Ishikawa (cell line): Measurements from ENCODE around the gene FXYD5.

ENCODE experiments used
- CEBPB ChIP-seq: IDR thresholded peaks from 2 replicates; pipeline ENCODE4 v1.6.1; 2012
- CREB1 ChIP-seq: IDR thresholded peaks from 2 replicates; pipeline ENCODE4 v1.6.1; 2012; ENCODE audit warnings: low read depth
- EGR1 ChIP-seq: IDR thresholded peaks from 2 replicates; pipeline ENCODE4 v1.6.1; 2012
- EP300 ChIP-seq: IDR thresholded peaks from 2 replicates; pipeline ENCODE4 v1.6.1; 2012; ENCODE audit warnings: borderline replicate concordance
- FOXM1 ChIP-seq: IDR thresholded peaks from 2 replicates; pipeline ENCODE4 v1.6.1; 2012; ENCODE audit warnings: low read depth, borderline replicate concordance
- NFIC ChIP-seq: IDR thresholded peaks from 2 replicates; pipeline ENCODE4 v1.6.1; 2012
- RAD21 ChIP-seq: IDR thresholded peaks from 2 replicates; pipeline ENCODE4 v1.6.1; 2012; ENCODE audit warnings: low read depth
- TAF1 ChIP-seq: IDR thresholded peaks from 2 replicates; pipeline ENCODE4 v1.6.1; 2012; ENCODE audit warnings: low read depth, mild to moderate bottlenecking
- TCF12 ChIP-seq: IDR thresholded peaks from 2 replicates; pipeline ENCODE4 v1.6.1; 2012; ENCODE audit warnings: low read depth
- TEAD4 ChIP-seq: IDR thresholded peaks from 2 replicates; pipeline ENCODE4 v1.6.1; 2012
- YY1 ChIP-seq: IDR thresholded peaks from 2 replicates; pipeline ENCODE4 v1.6.1; 2012; ENCODE audit warnings: low read depth
- ZBTB7A ChIP-seq: IDR thresholded peaks from 2 replicates; pipeline ENCODE4 v1.6.1; 2012; ENCODE audit warnings: low read depth
- TF ChIP-seq, protein P1 (sequence below): IDR thresholded peaks from 2 replicates; pipeline ENCODE4 v1.6.1; 2012; ENCODE audit warnings: low read depth, mild to moderate bottlenecking
- TF ChIP-seq, protein P2 (sequence below): IDR thresholded peaks from 2 replicates; pipeline ENCODE4 v1.6.1; 2012

The FXYD5 gene

DNA sequence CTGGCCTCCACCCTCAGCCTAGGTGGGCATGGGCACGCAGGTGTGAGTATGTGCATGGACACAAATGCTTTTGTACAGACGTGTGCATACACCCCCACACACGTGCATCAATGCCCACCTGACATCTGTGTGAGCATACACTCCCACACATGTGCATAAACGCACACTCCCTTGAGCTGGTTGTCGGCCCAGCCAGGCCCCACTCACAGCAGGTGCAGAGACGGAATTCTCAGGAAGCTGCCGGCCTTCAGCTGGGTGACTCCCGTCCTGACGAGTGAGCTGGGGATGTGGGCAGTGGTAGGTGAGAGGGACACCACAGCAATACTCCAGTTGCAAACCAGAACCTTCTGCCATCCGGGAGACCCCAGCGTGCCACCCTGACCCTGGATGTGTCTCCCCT, 20.7 kb upstream of the FXYD5 start:
- TF ChIP-seq YY1 (no peak), ZBTB7A (no peak), EP300 (no peak), NFIC (no peak), CREB1 (no peak), TEAD4 (no peak), RAD21 (no peak), TCF12 (no peak)
- TF ChIP-seq, protein P1, sequence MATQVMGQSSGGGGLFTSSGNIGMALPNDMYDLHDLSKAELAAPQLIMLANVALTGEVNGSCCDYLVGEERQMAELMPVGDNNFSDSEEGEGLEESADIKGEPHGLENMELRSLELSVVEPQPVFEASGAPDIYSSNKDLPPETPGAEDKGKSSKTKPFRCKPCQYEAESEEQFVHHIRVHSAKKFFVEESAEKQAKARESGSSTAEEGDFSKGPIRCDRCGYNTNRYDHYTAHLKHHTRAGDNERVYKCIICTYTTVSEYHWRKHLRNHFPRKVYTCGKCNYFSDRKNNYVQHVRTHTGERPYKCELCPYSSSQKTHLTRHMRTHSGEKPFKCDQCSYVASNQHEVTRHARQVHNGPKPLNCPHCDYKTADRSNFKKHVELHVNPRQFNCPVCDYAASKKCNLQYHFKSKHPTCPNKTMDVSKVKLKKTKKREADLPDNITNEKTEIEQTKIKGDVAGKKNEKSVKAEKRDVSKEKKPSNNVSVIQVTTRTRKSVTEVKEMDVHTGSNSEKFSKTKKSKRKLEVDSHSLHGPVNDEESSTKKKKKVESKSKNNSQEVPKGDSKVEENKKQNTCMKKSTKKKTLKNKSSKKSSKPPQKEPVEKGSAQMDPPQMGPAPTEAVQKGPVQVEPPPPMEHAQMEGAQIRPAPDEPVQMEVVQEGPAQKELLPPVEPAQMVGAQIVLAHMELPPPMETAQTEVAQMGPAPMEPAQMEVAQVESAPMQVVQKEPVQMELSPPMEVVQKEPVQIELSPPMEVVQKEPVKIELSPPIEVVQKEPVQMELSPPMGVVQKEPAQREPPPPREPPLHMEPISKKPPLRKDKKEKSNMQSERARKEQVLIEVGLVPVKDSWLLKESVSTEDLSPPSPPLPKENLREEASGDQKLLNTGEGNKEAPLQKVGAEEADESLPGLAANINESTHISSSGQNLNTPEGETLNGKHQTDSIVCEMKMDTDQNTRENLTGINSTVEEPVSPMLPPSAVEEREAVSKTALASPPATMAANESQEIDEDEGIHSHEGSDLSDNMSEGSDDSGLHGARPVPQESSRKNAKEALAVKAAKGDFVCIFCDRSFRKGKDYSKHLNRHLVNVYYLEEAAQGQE, result no peak

DNA sequence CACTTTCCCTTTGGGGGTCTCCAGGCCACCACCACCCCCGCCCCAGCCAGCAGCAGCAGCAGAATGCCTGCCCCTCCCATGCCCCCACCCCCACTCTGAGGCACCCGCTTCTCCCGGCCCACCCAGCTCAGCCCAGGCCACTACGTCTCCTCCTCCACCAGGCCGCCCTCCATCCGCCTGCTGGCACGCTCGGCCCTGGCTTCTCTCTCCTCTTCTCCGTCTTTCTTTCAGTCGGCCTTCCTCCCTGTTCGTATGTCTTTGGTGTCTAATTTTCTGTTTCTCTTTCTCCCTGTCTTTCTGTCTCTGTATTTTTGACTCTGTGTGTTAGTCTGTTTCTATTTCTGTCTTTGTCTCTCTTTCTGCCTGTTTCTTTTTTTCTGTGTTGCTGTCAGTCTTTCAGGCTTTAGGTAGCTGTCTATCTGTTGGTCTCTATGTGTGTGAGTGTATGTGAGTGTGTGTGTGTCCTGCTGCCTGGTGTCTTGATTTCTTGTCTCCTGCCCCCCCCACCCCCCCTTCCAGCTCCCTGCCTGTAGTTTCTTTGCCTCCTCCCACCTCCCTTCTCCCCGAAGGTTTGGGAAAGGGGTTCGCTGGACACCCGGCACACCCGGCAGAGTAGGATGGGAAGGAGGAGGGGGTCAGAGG, 19.8 kb upstream of the FXYD5 start, which contains the start of gene LGI4:
Gene LGI4, minus strand, starts transcription at position 459 of the 642 bp plus-strand sequence. Its CDS starts 379 bp downstream, at position 80.
- TF ChIP-seq YY1 (no peak), ZBTB7A (no peak), TCF12 (no peak), CEBPB (no peak)

DNA sequence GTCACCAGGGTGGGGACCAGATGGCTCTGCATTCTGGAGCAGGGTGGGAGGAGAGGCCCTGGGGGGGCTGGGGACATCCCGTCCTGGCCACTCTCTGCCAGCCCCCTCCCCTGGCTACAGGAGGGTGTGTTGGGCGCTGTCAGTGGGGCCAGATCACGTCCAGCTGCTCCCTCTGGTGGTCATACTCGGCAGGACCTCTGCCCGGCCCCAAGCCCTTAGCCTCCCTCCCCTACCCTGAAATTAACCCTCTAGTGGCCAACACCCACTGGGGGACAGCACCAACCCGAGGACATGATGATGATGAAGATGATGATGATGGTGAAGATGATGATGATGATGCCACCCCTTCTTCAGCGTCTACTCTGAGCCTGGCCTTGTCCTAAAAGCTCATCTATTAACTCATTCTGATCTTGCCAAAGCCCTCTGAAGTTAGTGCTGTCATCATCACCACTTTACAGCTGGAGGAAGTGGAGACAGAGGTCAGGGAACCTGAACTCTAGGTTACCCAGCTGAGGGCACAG, 19.1 kb upstream of the FXYD5 start:
- TF ChIP-seq, protein P1, result no peak
- TF ChIP-seq YY1 (no peak), TAF1 (no peak), RAD21 (peak; percentile 81), TEAD4 (no peak), ZBTB7A (0 out of 2 replicates have a peak, but pooled peaks have one; percentile 36)

DNA sequence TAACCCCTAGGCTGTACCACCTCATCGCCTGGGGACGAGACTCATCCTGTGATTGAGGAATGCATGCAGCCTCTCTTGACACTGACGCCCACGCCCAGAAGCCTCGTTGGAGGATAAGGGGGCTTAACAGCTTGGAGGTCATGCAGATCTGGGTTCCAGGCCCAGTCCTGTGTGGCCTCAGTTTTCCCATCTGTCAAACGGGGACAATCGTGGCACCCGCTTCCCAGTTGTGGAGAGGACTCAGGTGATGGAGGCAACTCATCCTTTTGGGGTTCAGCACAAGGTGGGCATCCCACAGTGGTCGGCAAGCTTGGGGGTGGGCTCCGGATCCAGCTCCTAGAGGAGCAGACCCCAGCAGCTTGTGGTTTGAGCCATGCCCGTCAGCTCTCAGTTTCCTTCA, 18.3 kb upstream of the FXYD5 start:
- TF ChIP-seq TCF12 (no peak), RAD21 (no peak), EP300 (no peak), EGR1 (no peak), CREB1 (no peak), TEAD4 (no peak), ZBTB7A (no peak), YY1 (no peak)

DNA sequence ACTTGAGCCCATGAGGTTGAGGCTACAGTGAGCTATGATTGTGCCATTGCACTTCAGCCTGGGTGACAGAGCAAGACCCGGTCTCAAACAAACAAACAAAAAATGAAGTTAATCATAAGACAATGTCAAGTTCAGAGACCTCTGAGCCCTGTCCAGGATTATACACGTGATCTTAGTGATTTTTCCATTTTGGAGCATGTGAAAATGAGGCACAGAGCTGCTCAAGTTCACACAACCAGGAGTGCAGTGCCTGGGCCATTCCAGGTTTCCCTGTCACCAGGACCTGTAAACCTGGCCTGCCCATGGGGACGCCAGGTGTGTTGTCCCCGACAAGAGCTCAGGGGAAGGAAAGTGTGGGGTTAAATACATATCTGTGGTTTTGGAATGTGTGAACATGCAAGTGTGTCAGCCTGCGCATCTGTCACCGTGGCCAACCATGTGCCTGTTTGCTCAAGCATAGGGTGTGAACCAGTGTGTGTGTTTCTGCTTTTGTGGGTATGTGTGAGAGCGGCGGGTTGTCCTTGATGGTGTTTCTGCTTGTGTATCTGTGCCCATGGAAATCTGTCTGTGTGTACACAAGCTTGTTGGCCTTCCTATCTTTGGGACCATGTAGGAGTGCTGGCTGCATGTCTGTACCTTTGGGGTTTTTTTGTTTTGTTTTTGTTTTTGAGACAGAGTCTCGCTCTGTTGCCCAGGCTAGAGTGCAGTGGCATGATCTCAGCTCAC, 17.4 kb upstream of the FXYD5 start:
- TF ChIP-seq TCF12, result no peak
- no peak for TF ChIP-seq TAF1
- no peak for TF ChIP-seq FOXM1
- TF ChIP-seq, protein P2, sequence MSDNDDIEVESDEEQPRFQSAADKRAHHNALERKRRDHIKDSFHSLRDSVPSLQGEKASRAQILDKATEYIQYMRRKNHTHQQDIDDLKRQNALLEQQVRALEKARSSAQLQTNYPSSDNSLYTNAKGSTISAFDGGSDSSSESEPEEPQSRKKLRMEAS, result no peak
- TF ChIP-seq TEAD4, result no peak
- TF ChIP-seq EP300, result no peak
- no peak for TF ChIP-seq RAD21
- TF ChIP-seq, protein P1, result no peak

DNA sequence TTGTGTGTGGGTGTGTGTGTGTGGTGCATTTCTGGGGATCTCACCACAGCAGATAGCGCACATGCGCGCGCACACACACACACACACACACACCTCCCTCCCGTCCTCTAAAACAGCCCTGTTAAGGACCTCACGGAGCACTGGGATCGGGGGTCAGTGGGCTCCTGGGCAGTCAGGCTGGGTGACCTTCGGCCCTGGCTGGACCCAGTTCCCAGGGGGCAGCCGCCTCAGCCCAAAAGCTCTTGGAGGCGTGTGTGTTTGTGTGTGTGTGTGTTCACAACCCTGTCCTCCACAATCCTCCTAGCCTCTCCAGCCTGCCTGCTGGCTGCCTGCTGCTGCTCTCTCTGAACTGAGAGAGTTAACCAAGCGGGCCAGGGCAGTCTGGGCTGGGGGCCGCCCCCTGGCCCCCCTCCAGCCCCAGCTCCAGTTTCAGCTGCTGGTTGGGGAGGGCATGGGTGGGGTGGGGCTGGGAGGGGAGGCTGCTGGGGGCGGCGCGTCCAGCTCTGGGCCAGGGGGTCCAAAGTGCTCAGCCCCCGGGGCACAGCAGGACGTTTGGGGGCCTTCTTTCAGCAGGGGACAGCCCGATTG, 16.1 kb upstream of the FXYD5 start, which contains the start of gene FXYD1:
Gene FXYD1, plus strand, starts transcription at position 520 of the 588 bp plus-strand sequence. CDS start 1,256 bp downstream, outside the sequence.
- TF ChIP-seq ZBTB7A, result no peak; the same call in 1 of the 2 replicates
- TF ChIP-seq TCF12, result 0 out of 2 replicates have a peak, but pooled peaks have one; percentile 13
- no peak for TF ChIP-seq RAD21
